K562 (cell line): Measurements from ENCODE around the gene BHLHE40. TPM values are rescaled to one million over a fixed set of nuclear protein-coding genes. Genes with fewer than 3 reads are reported as not detected.

Experiments used
- BHLHE40 ChIP-seq: IDR thresholded peaks from 2 replicates; pipeline ENCODE4 v1.6.1; 2011; ENCODE audit warnings: low read length, improper control_type of control experiment
- DMBX1 ChIP-seq: fragments of 250-450 bp; sonication (Bioruptor Pico); IDR thresholded peaks from 2 replicates; pipeline ENCODE4 v1.8.0; 2022; ENCODE audit warnings: inconsistent platforms, mild to moderate bottlenecking, moderate library complexity, borderline replicate concordance
- EZH2 ChIP-seq: IDR thresholded peaks from 2 replicates; pipeline ENCODE4 v1.6.1; 2012; ENCODE audit warnings: low read depth, mild to moderate bottlenecking, inconsistent platforms, low read length, borderline replicate concordance
- GATAD2B ChIP-seq: fragments of 450-650 bp; IDR thresholded peaks from 2 replicates; pipeline ENCODE4 v1.6.1; 2017; ENCODE audit warnings: mild to moderate bottlenecking, borderline replicate concordance
- HIVEP1 ChIP-seq: fragments of 250-450 bp; sonication (Bioruptor Pico); IDR thresholded peaks from 2 replicates; pipeline ENCODE4 v1.4.0; 2020; ENCODE audit warnings: mild to moderate bottlenecking
- HSF4 ChIP-seq: fragments of 250-450 bp; sonication (Bioruptor Pico); IDR thresholded peaks from 2 replicates; pipeline ENCODE4 v2.1.2; 2022; ENCODE audit warnings: mild to moderate bottlenecking, moderate library complexity, borderline replicate concordance
- KAT2B ChIP-seq: IDR thresholded peaks from one replicate; pipeline ENCODE4 v1.6.1; 2012; ENCODE audit warnings: low read depth, mild to moderate bottlenecking, control low read depth, inconsistent platforms, low read length, moderate library complexity
- KLF10 ChIP-seq: fragments of 250-450 bp; sonication (Bioruptor Pico); IDR thresholded peaks from 2 replicates; pipeline ENCODE4 v1.6.1; 2021; ENCODE audit warnings: matching md5 sums
- PURB ChIP-seq: sonication (generic); formaldehyde crosslinking; IDR thresholded peaks from 2 replicates; pipeline ENCODE4 v1.9.0; 2021; ENCODE audit warnings: low read depth, mild to moderate bottlenecking, missing genetic modification reagents
- SIX5 ChIP-seq, 2 experiments: IDR thresholded peaks; 2 replicates each; pipeline ENCODE4 v1.6.1; 2011; ENCODE audit warnings: low read length in 2 of 2, borderline replicate concordance in 1 of 2, low read depth in 1 of 2, mild to moderate bottlenecking in 1 of 2, moderate library complexity in 1 of 2; ENCODE audit not compliant: insufficient read depth in 1 of 2
- SUPT5H ChIP-seq: fragments of 450-650 bp; IDR thresholded peaks from 2 replicates; pipeline ENCODE4 v1.6.1; 2016
- TAF1 ChIP-seq: IDR thresholded peaks from 2 replicates; pipeline ENCODE4 v1.6.1; 2011; ENCODE audit warnings: mild to moderate bottlenecking, low read length, moderate library complexity; ENCODE audit not compliant: insufficient read depth, control insufficient read depth, severe bottlenecking; ENCODE audit errors: extremely low read depth
- ZFP30 ChIP-seq: fragments of 250-450 bp; sonication (Bioruptor Pico); IDR thresholded peaks from 2 replicates; pipeline ENCODE4 v1.8.0; 2022; ENCODE audit warnings: moderate library complexity, mild to moderate bottlenecking, inconsistent platforms, borderline replicate concordance
- ZNF217 ChIP-seq: sonication (generic); formaldehyde crosslinking; IDR thresholded peaks from 2 replicates; pipeline ENCODE4 v1.8.0; 2022; ENCODE audit warnings: mild to moderate bottlenecking, missing genetic modification reagents
- ZNF507 ChIP-seq: conservative IDR thresholded peaks from 2 replicates; pipeline ENCODE4 v1.6.1; 2017; ENCODE audit warnings: missing genetic modification characterization, missing compliant biosample characterization
- polyA plus RNA-seq, 8 experiments: library from polyadenylated mRNA; depleted of rRNA in 4 of 8; stranded (reverse) in 5 of 8; unstranded in 3 of 8; fragments of >200 nt; fragmentation: Nextera tagmentation in 2 of 8; fragmentation: Illumina TruSeq in 1 of 8; extraction: Ambion mirVana in 2 of 8; extraction: Trizol in 1 of 8; gene quantifications; 2 replicates each; pipeline versions ENCODE4 v1.2.1 to v1.2.3, GENCODE V29; 2011 to 2014; ENCODE audit warnings: inconsistent platforms in 1 of 8, missing spikeins in 1 of 8
- total RNA-seq, 7 experiments: library from RNA; depleted of rRNA in 6 of 7; stranded (reverse); fragments of >200 nt in 6 of 7; fragmentation: Illumina TruSeq in 2 of 7; extraction: Trizol in 2 of 7; gene quantifications; 2 replicates each; pipeline versions ENCODE4 v1.2.1 to v1.2.3, GENCODE V29; 2011 to 2021; ENCODE audit warnings: low replicate concordance in 1 of 7
- TF ChIP-seq, protein P1 (sequence below): fragments of 450-650 bp; formaldehyde crosslinking; IDR thresholded peaks from 2 replicates; pipeline ENCODE4 v1.4.0; 2020; ENCODE audit warnings: mild to moderate bottlenecking, mixed read lengths
- TF ChIP-seq, protein P2 (sequence below), 2 experiments: fragments of 250-450 bp in 1 of 2; fragments of 450-650 bp in 1 of 2; sonication (Bioruptor Pico) in 1 of 2; IDR thresholded peaks; 2 replicates each; pipeline versions ENCODE4 v1.6.1 to v1.8.0; 2016 to 2021; ENCODE audit warnings: mild to moderate bottlenecking in 2 of 2, moderate library complexity in 2 of 2, missing compliant biosample characterization in 1 of 2, missing genetic modification characterization in 1 of 2
- TF ChIP-seq, protein P3 (sequence below): fragments of 250-450 bp; sonication (Bioruptor Pico); IDR thresholded peaks from 2 replicates; pipeline ENCODE4 v1.5.0; 2020; ENCODE audit warnings: mild to moderate bottlenecking, borderline replicate concordance
- TF ChIP-seq, protein P4 (sequence below): sonication (generic); formaldehyde crosslinking; IDR thresholded peaks from 2 replicates; pipeline ENCODE4 v1.8.0; 2022; ENCODE audit warnings: missing genetic modification reagents, mild to moderate bottlenecking, borderline replicate concordance

BHLHE40 gene
- total and polyA plus RNA-seq, 9 of the 15 experiments (the other 6 are each of a cell fraction or from before 2014, with no cell fraction given) = 12.0 to 83.9 (median 31.4) TPM

DNA sequence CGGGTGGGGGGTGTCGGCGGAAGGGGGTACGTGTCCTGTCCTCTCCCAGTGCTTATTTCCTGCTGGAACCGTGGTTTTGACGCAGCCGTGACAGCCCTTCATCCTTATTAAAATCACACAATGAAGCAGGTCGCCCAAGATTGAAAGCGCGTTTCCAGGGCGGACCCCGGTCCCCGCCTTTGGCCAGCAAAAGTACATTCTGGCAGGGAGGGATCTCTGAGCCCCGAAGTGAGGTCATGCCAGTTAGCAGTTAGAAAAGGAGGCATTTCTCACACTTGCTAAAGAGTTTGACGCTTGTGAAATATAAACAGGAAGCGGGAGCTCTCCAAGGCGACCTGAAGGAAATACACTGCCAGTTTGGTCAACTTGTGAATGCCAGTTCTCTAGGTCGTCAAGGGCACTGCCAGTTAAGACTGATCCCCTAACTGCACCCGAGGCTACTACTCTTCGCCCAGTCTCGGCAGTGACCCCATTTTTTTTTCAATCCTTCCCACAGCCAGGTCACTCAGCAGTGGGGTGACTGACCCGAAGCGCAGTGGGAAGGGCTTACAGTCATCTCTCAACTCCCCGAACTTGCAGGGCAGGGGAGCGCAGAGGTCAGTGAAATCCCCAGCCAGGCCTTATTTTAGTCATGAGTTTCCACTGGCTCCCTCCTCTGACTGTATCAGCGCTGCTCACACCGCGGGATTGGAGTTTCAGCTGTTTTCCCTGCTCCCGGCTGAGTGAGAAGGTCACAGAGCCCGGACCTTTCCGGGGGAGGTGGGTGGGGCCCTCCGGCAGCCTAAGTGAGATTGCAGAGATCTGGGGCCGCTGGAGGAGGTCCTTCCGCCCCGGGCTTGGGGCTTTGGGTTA lies 2.0 kb upstream of the BHLHE40 start (continued):
- TF ChIP-seq HSF4 (no peak), KLF10 (no peak), PURB (no peak), GATAD2B (no peak), BHLHE40 (peak; percentile 78), TAF1 (peak; percentile 74), ZNF507 (tag) (no peak), SUPT5H (peak; percentile 50; the same call in 1 of the 2 replicates), KAT2B (no peak), EZH2 (no peak), DMBX1 (CRISPR knock-in tag) (peak; percentile 80; the same call in 1 of the 2 replicates), ZNF217 (CRISPR knock-in tag) (no peak), SIX5 (IDR thresholded peaks at IDR 0.05; ENCODE audit: borderline replicate concordance in 1 of 2, insufficient read depth in 1 of 2, low read depth in 1 of 2, low read length in 2 of 2) (no peak), ZFP30 (CRISPR knock-in tag) (no peak), HIVEP1 (no peak)
- TF ChIP-seq, protein P1, sequence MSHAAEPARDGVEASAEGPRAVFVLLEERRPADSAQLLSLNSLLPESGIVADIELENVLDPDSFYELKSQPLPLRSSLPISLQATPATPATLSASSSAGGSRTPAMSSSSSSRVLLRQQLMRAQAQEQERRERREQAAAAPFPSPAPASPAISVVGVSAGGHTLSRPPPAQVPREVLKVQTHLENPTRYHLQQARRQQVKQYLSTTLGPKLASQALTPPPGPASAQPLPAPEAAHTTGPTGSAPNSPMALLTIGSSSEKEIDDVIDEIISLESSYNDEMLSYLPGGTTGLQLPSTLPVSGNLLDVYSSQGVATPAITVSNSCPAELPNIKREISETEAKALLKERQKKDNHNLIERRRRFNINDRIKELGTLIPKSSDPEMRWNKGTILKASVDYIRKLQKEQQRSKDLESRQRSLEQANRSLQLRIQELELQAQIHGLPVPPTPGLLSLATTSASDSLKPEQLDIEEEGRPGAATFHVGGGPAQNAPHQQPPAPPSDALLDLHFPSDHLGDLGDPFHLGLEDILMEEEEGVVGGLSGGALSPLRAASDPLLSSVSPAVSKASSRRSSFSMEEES = peak; percentile 4; the same call in 1 of the 2 replicates
- TF ChIP-seq, protein P2, sequence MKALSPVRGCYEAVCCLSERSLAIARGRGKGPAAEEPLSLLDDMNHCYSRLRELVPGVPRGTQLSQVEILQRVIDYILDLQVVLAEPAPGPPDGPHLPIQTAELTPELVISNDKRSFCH (CRISPR knock-in tag; IDR thresholded peaks at IDR 0.05) = no peak
- TF ChIP-seq, protein P2 (tag; IDR thresholded peaks at IDR 0.05) = peak; percentile 92
- TF ChIP-seq, protein P3, sequence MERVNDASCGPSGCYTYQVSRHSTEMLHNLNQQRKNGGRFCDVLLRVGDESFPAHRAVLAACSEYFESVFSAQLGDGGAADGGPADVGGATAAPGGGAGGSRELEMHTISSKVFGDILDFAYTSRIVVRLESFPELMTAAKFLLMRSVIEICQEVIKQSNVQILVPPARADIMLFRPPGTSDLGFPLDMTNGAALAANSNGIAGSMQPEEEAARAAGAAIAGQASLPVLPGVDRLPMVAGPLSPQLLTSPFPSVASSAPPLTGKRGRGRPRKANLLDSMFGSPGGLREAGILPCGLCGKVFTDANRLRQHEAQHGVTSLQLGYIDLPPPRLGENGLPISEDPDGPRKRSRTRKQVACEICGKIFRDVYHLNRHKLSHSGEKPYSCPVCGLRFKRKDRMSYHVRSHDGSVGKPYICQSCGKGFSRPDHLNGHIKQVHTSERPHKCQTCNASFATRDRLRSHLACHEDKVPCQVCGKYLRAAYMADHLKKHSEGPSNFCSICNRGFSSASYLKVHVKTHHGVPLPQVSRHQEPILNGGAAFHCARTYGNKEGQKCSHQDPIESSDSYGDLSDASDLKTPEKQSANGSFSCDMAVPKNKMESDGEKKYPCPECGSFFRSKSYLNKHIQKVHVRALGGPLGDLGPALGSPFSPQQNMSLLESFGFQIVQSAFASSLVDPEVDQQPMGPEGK = no peak
- TF ChIP-seq, protein P4, sequence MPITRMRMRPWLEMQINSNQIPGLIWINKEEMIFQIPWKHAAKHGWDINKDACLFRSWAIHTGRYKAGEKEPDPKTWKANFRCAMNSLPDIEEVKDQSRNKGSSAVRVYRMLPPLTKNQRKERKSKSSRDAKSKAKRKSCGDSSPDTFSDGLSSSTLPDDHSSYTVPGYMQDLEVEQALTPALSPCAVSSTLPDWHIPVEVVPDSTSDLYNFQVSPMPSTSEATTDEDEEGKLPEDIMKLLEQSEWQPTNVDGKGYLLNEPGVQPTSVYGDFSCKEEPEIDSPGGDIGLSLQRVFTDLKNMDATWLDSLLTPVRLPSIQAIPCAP = no peak
